ENCODE results near the gene DENND1A.

The DENND1A gene

DNA sequence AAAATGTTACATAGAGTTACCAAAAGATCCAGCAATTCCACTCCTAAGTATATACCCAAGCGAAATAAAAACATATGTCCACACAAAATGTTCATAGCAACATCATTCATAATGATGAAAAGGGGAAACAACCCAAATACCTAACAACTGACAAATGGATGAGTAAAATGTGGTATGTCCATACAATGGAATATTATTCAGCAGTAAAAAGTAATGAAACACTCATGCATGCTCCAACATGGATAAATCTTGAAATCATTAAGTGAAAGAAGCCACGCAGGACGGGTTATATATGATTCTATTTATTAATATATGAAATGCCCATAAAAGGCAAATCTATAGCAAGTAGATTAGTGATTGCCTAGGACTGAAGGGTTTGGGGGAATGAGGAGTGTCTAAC, 6.0 kb downstream of the DENND1A start:
- no peak overlapping the region for H3K4me3 ChIP-seq
- no peak for DNase-seq
- H3K4me1 ChIP-seq: peaks cover 0 to 15% (median 7%) of the 10 kb centered on the region in 4 donors
- intact Hi-C loops (cut with DNase I; ENCODE audit: low total_unique reads): loop anchor here (10.0 kb wide), 1 partner anchor 199 kb away; no protein-coding TSS in a partner anchor
- no peaks in the 10 kb centered on the region for H3K36me3 ChIP-seq
- TF ChIP-seq, protein P1, sequence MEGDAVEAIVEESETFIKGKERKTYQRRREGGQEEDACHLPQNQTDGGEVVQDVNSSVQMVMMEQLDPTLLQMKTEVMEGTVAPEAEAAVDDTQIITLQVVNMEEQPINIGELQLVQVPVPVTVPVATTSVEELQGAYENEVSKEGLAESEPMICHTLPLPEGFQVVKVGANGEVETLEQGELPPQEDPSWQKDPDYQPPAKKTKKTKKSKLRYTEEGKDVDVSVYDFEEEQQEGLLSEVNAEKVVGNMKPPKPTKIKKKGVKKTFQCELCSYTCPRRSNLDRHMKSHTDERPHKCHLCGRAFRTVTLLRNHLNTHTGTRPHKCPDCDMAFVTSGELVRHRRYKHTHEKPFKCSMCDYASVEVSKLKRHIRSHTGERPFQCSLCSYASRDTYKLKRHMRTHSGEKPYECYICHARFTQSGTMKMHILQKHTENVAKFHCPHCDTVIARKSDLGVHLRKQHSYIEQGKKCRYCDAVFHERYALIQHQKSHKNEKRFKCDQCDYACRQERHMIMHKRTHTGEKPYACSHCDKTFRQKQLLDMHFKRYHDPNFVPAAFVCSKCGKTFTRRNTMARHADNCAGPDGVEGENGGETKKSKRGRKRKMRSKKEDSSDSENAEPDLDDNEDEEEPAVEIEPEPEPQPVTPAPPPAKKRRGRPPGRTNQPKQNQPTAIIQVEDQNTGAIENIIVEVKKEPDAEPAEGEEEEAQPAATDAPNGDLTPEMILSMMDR (IDR thresholded peaks at IDR 0.05): no peak
- no peak overlapping the region for H3K27ac ChIP-seq
- no peaks in the 10 kb centered on the region for H3K9me3 ChIP-seq
- H3K27me3 ChIP-seq: no peaks in the 10 kb centered on the region

GRCh38 chr9:123923377-123923776, 6.5 kb downstream of the DENND1A start:
- no peak for DNase-seq
- intact Hi-C loops (cut with DNase I; ENCODE audit: low total_unique reads): loop anchor here (10.0 kb wide), 1 partner anchor 199 kb away; no protein-coding TSS in a partner anchor
- Histone ChIP-seq H3K36me3 (no peaks in the 10 kb centered on the region), H3K4me3 (no peak overlapping the region), H3K9me3 (no peaks in the 10 kb centered on the region), H3K27me3 (no peaks in the 10 kb centered on the region), H3K4me1 (peaks cover 0 to 10% (median 3%) of the 10 kb centered on the region in 4 donors), H3K27ac (no peak overlapping the region)
- TF ChIP-seq, protein P1 (IDR thresholded peaks at IDR 0.05): no peak

DNA sequence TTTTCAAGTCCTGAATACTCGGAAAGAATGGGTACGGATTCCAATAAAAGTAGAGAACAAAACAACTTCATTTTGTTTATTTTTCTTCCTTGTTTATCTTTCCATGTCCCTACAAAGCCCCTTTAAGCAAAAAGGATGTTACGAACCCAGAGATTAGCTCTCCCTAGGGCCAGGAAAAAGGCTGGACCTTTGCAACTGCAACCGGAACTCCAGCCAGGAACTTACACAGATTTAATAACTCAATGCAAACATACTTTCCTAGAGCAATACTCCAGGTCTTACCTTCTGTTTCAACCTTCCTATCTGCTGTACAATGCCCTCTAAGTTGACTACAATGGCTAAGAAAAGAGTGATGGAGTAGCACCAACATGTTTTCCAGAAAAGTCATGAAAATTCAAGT, 7.0 kb downstream of the DENND1A start:
- intact Hi-C loops (cut with DNase I; ENCODE audit: low total_unique reads): loop anchor here (10.0 kb wide), 1 partner anchor 198 kb away; no protein-coding TSS in a partner anchor
- no peak overlapping the region for H3K27ac ChIP-seq
- no peak for DNase-seq

GRCh38 chr9:123922431-123922830, 7.5 kb downstream of the DENND1A start:
- H3K36me3 ChIP-seq: no peaks in the 10 kb centered on the region
- peaks cover 0 to under 1% (median 0%) of the 10 kb centered on the region in 4 donors for H3K4me1 ChIP-seq
- no peaks in the 10 kb centered on the region for H3K9me3 ChIP-seq
- no peak overlapping the region for H3K27ac ChIP-seq
- TF ChIP-seq, protein P1 (IDR thresholded peaks at IDR 0.05): no peak
- no peaks in the 10 kb centered on the region for H3K27me3 ChIP-seq
- intact Hi-C loops (cut with DNase I; ENCODE audit: low total_unique reads): loop anchor here (10.0 kb wide), 1 partner anchor 198 kb away; no protein-coding TSS in a partner anchor
- no peak for DNase-seq
- H3K4me3 ChIP-seq: no peak overlapping the region

More for the DNA sequence above, 7.0 kb downstream of the DENND1A start:
- no peaks in the 10 kb centered on the region for H3K9me3 ChIP-seq
- H3K4me3 ChIP-seq: no peak overlapping the region
- TF ChIP-seq, protein P1 (IDR thresholded peaks at IDR 0.05): no peak
- no peaks in the 10 kb centered on the region for H3K27me3 ChIP-seq
- H3K4me1 ChIP-seq: peaks cover 0 to 5% (median under 1%) of the 10 kb centered on the region in 4 donors
- no peaks in the 10 kb centered on the region for H3K36me3 ChIP-seq

GRCh38 chr9:123914517-123915196, 15.3 kb downstream of the DENND1A start:
- no peaks in the 10 kb centered on the region for H3K27me3 ChIP-seq
- H3K36me3 ChIP-seq: peaks cover 0 to 4% (median 0%) of the 10 kb centered on the region in 3 donors
- intact Hi-C loops (cut with DNase I; ENCODE audit: low total_unique reads): no loop called here
- H3K4me3 ChIP-seq: no peak overlapping the region
- no peak overlapping the region for H3K27ac ChIP-seq
- DNase-seq: no peak
- H3K4me1 ChIP-seq: no peaks in the 10 kb centered on the region
- TF ChIP-seq, protein P1 (IDR thresholded peaks at IDR 0.05): no peak
- no peaks in the 10 kb centered on the region for H3K9me3 ChIP-seq

Data from tibial artery (tissue), 4 donors.